ENCODE data around the gene BAHCC1. TPM values are rescaled to one million over a fixed set of nuclear protein-coding genes. Genes with fewer than 3 reads are reported as not detected.
A peak's percentile ranks its signal among the peaks of the same experiment; 100 is the strongest.

The BAHCC1 gene
- total and polyA plus RNA-seq, 9 of the 15 experiments (the other 6 are each of a cell fraction or from before 2014, with no cell fraction given): 0.14 to 26.9 (median 5.0) TPM

DNA sequence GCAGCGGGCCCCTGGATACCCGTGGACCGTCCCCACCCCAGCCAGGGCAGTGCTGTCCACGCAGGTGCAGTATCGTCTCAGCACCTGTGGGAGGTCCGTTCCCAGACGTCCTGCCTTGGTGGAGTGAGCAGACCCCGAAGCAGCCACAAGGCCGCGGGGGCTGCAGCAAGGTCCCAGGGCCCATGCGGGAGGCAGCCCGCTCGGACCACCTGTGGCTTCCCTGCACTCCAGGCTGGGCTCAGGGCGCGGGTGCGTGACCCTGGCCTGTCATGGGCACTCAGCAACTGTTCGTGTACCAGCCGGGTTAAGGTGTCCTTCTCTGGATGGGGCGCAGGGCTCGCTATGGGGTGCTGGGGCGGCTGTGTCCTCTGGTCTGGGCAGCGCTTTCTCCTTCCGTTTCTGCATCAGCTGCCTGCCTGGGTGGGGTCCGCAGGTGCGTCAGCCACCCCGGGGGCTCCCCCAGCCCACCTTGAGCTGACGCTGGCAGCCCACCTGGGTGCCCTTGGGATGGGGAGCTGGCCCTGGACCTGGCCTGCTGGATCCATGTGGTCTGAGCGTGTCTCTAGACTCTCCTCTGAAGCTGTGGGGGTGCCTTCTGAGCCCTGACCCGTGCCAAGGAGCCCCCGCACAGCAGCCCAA, 18.4 kb downstream of the BAHCC1 start:
- POLR2A ChIA-PET: interaction anchor here (0.6 kb wide), 1 partner anchor 108 kb away, joined by 3 read pairs; no protein-coding TSS in a partner anchor
- no peak overlapping the region for H3K4me3 ChIP-seq
- no peaks in the 10 kb centered on the region for H4K20me1 ChIP-seq (replicated peaks; ENCODE audit: control insufficient read depth, insufficient read depth, low read length)
- H3K27ac ChIP-seq (ENCODE audit: extremely low read depth, low read depth, low read length): peak overlapping the region; percentile 69; the same call in 1 of the 3 replicates
- no peaks in the 10 kb centered on the region for H3K9me3 ChIP-seq (replicated peaks; ENCODE audit: control insufficient read depth, insufficient read depth, low read depth, low read length)
- no peak overlapping the region for H3K4me2 ChIP-seq (ENCODE audit: insufficient read depth, low read length)
- DNase-seq (ENCODE audit: extremely low read depth in 1 of 4, low spot score in 3 of 4): no peak
- TF ChIP-seq ZBTB12 (CRISPR knock-in tag; IDR thresholded peaks at IDR 0.05): no peak
- peaks cover 2% of the 10 kb centered on the region for H3K9me1 ChIP-seq (ENCODE audit: control insufficient read depth, insufficient read depth, low read length)
- FAIRE-seq: no peak
- no peak overlapping the region for H2AFZ ChIP-seq (ENCODE audit: low read depth, low read length)
- no TSS peak for BruUV-seq (replicated peaks)
- WGBS (ENCODE audit: insufficient coverage, low coverage, missing lambda C conversion rate): 92% methylated on average over 21 of the region's 30 CpGs
- peaks cover 9% of the 10 kb centered on the region for H3K79me2 ChIP-seq (ENCODE audit: control insufficient read depth, insufficient read depth, low read length)
- peak overlapping the region in 1 of 2 experiments; percentile 83; a peak in 2 of 4 replicates for H3K9ac ChIP-seq (ENCODE audit: insufficient read depth in 1 of 2, low read depth in 2 of 2, low read length in 2 of 2)
- CTCF ChIA-PET (ENCODE audit: low intra/inter-chr PET ratio): no interaction called here
- ATAC-seq: no peak
- intact Hi-C loops (cut with micrococcal nuclease): no loop called here
- H3K4me1 ChIP-seq (replicated peaks in 1 of 2; ENCODE audit: control insufficient read depth in 2 of 2, insufficient read depth in 2 of 2, low read length in 2 of 2): peaks cover 21 to 89% of the 10 kb centered on the region in 2 experiments
- H3K36me3 ChIP-seq (ENCODE audit: control insufficient read depth, insufficient read depth, low read length): no peaks in the 10 kb centered on the region
- in situ Hi-C loops (cut with MboI): no loop called here
- H3K27me3 ChIP-seq (ENCODE audit: control insufficient read depth in 2 of 2, insufficient read depth in 2 of 2, low read length in 2 of 2): no peaks in the 10 kb centered on the region; a peak in 1 of 5 replicates

GRCh38 chr17:81414756-81415516, 19.7 kb downstream of the BAHCC1 start:
- H3K36me3 ChIP-seq (ENCODE audit: control insufficient read depth, insufficient read depth, low read length): no peaks in the 10 kb centered on the region
- intact Hi-C loops (cut with micrococcal nuclease): no loop called here
- WGBS (ENCODE audit: insufficient coverage, low coverage, missing lambda C conversion rate): 81% methylated on average over 20 of the region's 41 CpGs
- POLR2A ChIA-PET: interaction anchor here (0.6 to 1.2 kb wide), 3 partner anchors 10 to 250 kb away, joined by 3 read pairs; partner anchors contain the start of genes BAHCC1 and PVALEF
- no peaks in the 10 kb centered on the region for H3K9me3 ChIP-seq (replicated peaks; ENCODE audit: control insufficient read depth, insufficient read depth, low read depth, low read length)
- H3K27ac ChIP-seq (ENCODE audit: extremely low read depth, low read depth, low read length): no peak overlapping the region
- DNase-seq (ENCODE audit: extremely low read depth in 1 of 4, low spot score in 3 of 4) (no peak), ATAC-seq (no peak), FAIRE-seq (no peak)
- H3K9ac ChIP-seq (ENCODE audit: insufficient read depth in 1 of 2, low read depth in 2 of 2, low read length in 2 of 2): peak overlapping the region in 1 of 2 experiments; percentile 42; a peak in 1 of 4 replicates
- no TSS peak for BruUV-seq (replicated peaks)
- H3K4me1 ChIP-seq (replicated peaks in 1 of 2; ENCODE audit: control insufficient read depth in 2 of 2, insufficient read depth in 2 of 2, low read length in 2 of 2): peaks cover 12 to 88% of the 10 kb centered on the region in 2 experiments
- H3K9me1 ChIP-seq (ENCODE audit: control insufficient read depth, insufficient read depth, low read length): no peaks in the 10 kb centered on the region
- no peak overlapping the region for H2AFZ ChIP-seq (ENCODE audit: low read depth, low read length)
- TF ChIP-seq SOX6 (IDR thresholded peaks at IDR 0.05) (no peak), ETV1 (tag; conservative IDR thresholded peaks at IDR 0.05; ENCODE audit: low read depth) (no peak), ZNF766 (CRISPR knock-in tag; conservative IDR thresholded peaks at IDR 0.05) (no peak), DDX20 (tag; IDR thresholded peaks at IDR 0.05; ENCODE audit: low read depth) (no peak), ZNF75A (CRISPR knock-in tag; IDR thresholded peaks at IDR 0.05) (no peak), OTX1 (CRISPR knock-in tag; IDR thresholded peaks at IDR 0.05) (no peak), BMI1 (IDR thresholded peaks at IDR 0.05; ENCODE audit: low read length) (no peak)
- TF ChIP-seq, protein P1, sequence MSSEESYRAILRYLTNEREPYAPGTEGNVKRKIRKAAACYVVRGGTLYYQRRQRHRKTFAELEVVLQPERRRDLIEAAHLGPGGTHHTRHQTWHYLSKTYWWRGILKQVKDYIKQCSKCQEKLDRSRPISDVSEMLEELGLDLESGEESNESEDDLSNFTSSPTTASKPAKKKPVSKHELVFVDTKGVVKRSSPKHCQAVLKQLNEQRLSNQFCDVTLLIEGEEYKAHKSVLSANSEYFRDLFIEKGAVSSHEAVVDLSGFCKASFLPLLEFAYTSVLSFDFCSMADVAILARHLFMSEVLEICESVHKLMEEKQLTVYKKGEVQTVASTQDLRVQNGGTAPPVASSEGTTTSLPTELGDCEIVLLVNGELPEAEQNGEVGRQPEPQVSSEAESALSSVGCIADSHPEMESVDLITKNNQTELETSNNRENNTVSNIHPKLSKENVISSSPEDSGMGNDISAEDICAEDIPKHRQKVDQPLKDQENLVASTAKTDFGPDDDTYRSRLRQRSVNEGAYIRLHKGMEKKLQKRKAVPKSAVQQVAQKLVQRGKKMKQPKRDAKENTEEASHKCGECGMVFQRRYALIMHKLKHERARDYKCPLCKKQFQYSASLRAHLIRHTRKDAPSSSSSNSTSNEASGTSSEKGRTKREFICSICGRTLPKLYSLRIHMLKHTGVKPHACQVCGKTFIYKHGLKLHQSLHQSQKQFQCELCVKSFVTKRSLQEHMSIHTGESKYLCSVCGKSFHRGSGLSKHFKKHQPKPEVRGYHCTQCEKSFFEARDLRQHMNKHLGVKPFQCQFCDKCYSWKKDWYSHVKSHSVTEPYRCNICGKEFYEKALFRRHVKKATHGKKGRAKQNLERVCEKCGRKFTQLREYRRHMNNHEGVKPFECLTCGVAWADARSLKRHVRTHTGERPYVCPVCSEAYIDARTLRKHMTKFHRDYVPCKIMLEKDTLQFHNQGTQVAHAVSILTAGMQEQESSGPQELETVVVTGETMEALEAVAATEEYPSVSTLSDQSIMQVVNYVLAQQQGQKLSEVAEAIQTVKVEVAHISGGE (CRISPR knock-in tag; IDR thresholded peaks at IDR 0.05): no peak
- no peak overlapping the region for H3K4me2 ChIP-seq (ENCODE audit: insufficient read depth, low read length)
- H3K4me3 ChIP-seq: no peak overlapping the region
- H3K79me2 ChIP-seq (ENCODE audit: control insufficient read depth, insufficient read depth, low read length): peaks cover 9% of the 10 kb centered on the region
- CTCF ChIA-PET (ENCODE audit: low intra/inter-chr PET ratio): no interaction called here
- in situ Hi-C loops (cut with MboI): no loop called here
- no peaks in the 10 kb centered on the region for H4K20me1 ChIP-seq (replicated peaks; ENCODE audit: control insufficient read depth, insufficient read depth, low read length)
- H3K27me3 ChIP-seq (ENCODE audit: control insufficient read depth in 2 of 2, insufficient read depth in 2 of 2, low read length in 2 of 2): no peaks in the 10 kb centered on the region; a peak in 1 of 5 replicates
